ENCODE measurements around the gene THY1. TPM values are rescaled to one million over a fixed set of nuclear protein-coding genes. Genes with fewer than 3 reads are reported as not detected.
"Not testable (repeated sequence)": the region's sequence is repeated elsewhere in the genome, so short reads cannot be mapped to it uniquely, and the experiment has no call there.

THY1 gene
- total and polyA plus RNA-seq, 2 of the 8 experiments (the other 6 are each of a cell fraction or from before 2014, with no cell fraction given), result 286 to 2,479 TPM

DNA sequence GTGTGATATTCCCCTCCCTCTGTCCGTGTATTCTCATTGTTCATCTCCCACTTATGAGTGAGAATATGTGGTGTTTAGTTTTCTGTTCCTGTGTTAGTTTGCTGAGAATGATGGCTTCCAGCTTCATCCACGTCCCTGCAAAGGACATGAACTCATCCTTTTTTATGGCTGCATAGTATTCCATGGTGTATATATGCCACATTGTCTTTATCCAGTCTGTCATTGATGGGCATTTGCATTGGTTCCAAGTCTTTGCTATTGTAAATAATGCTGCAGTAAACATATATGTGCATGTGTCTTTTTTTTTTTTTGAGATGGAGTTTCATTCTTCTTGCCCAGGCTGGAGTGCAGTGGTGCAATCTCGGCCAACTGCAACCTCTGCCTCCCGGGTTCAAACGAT, 14.5 kb upstream of the THY1 start:
- FAIRE-seq; H4K20me1 ChIP-seq (replicated peaks in 1 of 2; ENCODE audit: control insufficient read depth in 1 of 2, insufficient read depth in 2 of 2, low read length in 2 of 2): not testable (repeated sequence)

More for the DNA sequence above, 14.5 kb upstream of the THY1 start:
- POLR2A ChIA-PET (ENCODE audit: partially characterized antibody); H3K18ac ChIP-seq (ENCODE audit: extremely low read depth, low read length); H4K5ac ChIP-seq (ENCODE audit: insufficient read length, low read depth, low read length); H2BK20ac ChIP-seq (ENCODE audit: low read length); H4K91ac ChIP-seq (replicated peaks; ENCODE audit: insufficient read length, low read length); DNase-seq (ENCODE audit: low read depth in 1 of 2, low spot score in 2 of 2); H2BK15ac ChIP-seq (ENCODE audit: low read length); H3K23ac ChIP-seq (ENCODE audit: insufficient read length); H3K9ac ChIP-seq (replicated peaks in 1 of 4; ENCODE audit: extremely low read depth in 1 of 4, low read depth in 3 of 4, low read length in 3 of 4); H3K79me1 ChIP-seq (ENCODE audit: low read depth, low read length); H2BK12ac ChIP-seq (ENCODE audit: low read depth, low read length); H3K14ac ChIP-seq (ENCODE audit: insufficient read length); H3K9me3 ChIP-seq (ENCODE audit: insufficient read depth in 2 of 2, low read depth in 1 of 2, low read length in 1 of 2); H2BK120ac ChIP-seq (replicated peaks; ENCODE audit: low read depth, low read length); H3K4ac ChIP-seq (replicated peaks; ENCODE audit: insufficient read length, low read depth, low read length); H3K56ac ChIP-seq (replicated peaks; ENCODE audit: insufficient read length, low read depth, low read length); H3K27me3 ChIP-seq (replicated peaks in 1 of 4; ENCODE audit: control insufficient read depth in 3 of 4, extremely low read depth in 1 of 4, insufficient read depth in 3 of 4, low read length in 3 of 4); H2AK5ac ChIP-seq (ENCODE audit: low read depth, low read length); H3K27ac ChIP-seq (ENCODE audit: low read depth, low read length); H2AFZ ChIP-seq (ENCODE audit: low read length); H3K36me3 ChIP-seq (ENCODE audit: control insufficient read depth in 2 of 4, insufficient read depth in 4 of 4, low read length in 3 of 4); H3K4me3 ChIP-seq (ENCODE audit: extremely low read depth in 1 of 4, insufficient read depth in 2 of 4, low read depth in 3 of 4, low read length in 4 of 4); H3K23me2 ChIP-seq (ENCODE audit: low read depth, low read length); H3K79me2 ChIP-seq (ENCODE audit: control insufficient read depth in 1 of 2, insufficient read depth in 2 of 2, low read length in 2 of 2); H2BK5ac ChIP-seq (ENCODE audit: low read depth, low read length); H3K4me2 ChIP-seq (ENCODE audit: insufficient read depth in 1 of 2, low read depth in 2 of 2, low read length in 2 of 2); H4K8ac ChIP-seq (ENCODE audit: extremely low read depth, insufficient read depth, low read length): not testable (repeated sequence)
- 90% methylated on average over 5 of the region's 5 CpGs; no CpG with 5 or more reads in 1 of the 2 experiments for WGBS, 2 experiments (ENCODE audit: extremely low coverage in 1 of 2, insufficient coverage in 1 of 2, insufficient read length in 1 of 2, insufficient replicate concordance in 2 of 2, low coverage in 1 of 2, low lambda C conversion rate in 2 of 2, missing lambda C conversion rate in 1 of 2)
- peaks cover 6 to 14% (median 7%) of the 10 kb centered on the region in 4 experiments for H3K4me1 ChIP-seq (replicated peaks in 1 of 4; ENCODE audit: control insufficient read depth in 3 of 4, insufficient read depth in 4 of 4, low read length in 3 of 4)
- CTCF ChIA-PET (ENCODE audit: partially characterized antibody), result interaction anchor here (0.6 kb wide), 1 partner anchor 84 kb away, joined by 4 read pairs; no protein-coding TSS in a partner anchor
